ENCODE results near the gene SDK1. TPM values are rescaled to one million over a fixed set of nuclear protein-coding genes. Genes with fewer than 3 reads are reported as not detected.

The SDK1 gene
- total and polyA plus RNA-seq, 2 experiments from 2014 or later: 2.1 to 10.0 TPM

DNA sequence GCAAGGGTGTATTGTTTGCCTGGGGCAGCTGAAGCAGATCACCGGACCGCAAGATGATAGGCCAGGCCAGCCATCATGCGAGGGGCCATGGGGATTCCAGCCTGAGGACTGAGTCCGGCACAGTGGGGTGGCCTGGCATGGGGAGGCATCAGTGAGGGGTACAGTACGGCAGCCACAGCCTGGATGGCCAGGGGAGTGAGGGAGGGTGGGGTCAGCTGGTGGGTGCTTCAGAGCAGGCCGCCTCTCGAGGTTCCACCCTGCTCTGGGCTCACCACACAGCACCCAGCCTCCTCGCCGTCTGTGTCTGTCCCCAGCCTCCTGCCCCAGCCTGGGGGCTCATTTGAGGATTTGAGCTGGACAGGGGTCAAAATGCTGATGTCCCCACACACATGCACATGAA, 872.6 kb downstream of the SDK1 start (continued):
- TF ChIP-seq, protein P1, sequence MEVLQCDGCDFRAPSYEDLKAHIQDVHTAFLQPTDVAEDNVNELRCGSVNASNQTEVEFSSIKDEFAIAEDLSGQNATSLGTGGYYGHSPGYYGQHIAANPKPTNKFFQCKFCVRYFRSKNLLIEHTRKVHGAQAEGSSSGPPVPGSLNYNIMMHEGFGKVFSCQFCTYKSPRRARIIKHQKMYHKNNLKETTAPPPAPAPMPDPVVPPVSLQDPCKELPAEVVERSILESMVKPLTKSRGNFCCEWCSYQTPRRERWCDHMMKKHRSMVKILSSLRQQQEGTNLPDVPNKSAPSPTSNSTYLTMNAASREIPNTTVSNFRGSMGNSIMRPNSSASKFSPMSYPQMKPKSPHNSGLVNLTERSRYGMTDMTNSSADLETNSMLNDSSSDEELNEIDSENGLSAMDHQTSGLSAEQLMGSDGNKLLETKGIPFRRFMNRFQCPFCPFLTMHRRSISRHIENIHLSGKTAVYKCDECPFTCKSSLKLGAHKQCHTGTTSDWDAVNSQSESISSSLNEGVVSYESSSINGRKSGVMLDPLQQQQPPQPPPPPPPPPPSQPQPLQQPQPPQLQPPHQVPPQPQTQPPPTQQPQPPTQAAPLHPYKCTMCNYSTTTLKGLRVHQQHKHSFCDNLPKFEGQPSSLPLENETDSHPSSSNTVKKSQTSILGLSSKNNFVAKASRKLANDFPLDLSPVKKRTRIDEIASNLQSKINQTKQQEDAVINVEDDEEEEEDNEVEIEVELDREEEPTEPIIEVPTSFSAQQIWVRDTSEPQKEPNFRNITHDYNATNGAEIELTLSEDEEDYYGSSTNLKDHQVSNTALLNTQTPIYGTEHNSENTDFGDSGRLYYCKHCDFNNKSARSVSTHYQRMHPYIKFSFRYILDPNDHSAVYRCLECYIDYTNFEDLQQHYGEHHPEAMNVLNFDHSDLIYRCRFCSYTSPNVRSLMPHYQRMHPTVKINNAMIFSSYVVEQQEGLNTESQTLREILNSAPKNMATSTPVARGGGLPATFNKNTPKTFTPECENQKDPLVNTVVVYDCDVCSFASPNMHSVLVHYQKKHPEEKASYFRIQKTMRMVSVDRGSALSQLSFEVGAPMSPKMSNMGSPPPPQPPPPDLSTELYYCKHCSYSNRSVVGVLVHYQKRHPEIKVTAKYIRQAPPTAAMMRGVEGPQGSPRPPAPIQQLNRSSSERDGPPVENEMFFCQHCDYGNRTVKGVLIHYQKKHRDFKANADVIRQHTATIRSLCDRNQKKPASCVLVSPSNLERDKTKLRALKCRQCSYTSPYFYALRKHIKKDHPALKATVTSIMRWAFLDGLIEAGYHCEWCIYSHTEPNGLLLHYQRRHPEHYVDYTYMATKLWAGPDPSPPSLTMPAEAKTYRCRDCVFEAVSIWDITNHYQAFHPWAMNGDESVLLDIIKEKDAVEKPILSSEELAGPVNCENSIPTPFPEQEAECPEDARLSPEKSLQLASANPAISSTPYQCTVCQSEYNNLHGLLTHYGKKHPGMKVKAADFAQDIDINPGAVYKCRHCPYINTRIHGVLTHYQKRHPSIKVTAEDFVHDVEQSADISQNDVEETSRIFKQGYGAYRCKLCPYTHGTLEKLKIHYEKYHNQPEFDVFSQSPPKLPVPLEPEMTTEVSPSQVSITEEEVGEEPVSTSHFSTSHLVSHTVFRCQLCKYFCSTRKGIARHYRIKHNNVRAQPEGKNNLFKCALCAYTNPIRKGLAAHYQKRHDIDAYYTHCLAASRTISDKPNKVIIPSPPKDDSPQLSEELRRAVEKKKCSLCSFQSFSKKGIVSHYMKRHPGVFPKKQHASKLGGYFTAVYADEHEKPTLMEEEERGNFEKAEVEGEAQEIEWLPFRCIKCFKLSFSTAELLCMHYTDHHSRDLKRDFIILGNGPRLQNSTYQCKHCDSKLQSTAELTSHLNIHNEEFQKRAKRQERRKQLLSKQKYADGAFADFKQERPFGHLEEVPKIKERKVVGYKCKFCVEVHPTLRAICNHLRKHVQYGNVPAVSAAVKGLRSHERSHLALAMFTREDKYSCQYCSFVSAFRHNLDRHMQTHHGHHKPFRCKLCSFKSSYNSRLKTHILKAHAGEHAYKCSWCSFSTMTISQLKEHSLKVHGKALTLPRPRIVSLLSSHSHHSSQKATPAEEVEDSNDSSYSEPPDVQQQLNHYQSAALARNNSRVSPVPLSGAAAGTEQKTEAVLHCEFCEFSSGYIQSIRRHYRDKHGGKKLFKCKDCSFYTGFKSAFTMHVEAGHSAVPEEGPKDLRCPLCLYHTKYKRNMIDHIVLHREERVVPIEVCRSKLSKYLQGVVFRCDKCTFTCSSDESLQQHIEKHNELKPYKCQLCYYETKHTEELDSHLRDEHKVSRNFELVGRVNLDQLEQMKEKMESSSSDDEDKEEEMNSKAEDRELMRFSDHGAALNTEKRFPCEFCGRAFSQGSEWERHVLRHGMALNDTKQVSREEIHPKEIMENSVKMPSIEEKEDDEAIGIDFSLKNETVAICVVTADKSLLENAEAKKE (CRISPR knock-in tag; IDR thresholded peaks at IDR 0.05): no peak
- no peak for TF ChIP-seq EZH2 (IDR thresholded peaks at IDR 0.05; ENCODE audit: low read depth, unreplicated experiment)

DNA sequence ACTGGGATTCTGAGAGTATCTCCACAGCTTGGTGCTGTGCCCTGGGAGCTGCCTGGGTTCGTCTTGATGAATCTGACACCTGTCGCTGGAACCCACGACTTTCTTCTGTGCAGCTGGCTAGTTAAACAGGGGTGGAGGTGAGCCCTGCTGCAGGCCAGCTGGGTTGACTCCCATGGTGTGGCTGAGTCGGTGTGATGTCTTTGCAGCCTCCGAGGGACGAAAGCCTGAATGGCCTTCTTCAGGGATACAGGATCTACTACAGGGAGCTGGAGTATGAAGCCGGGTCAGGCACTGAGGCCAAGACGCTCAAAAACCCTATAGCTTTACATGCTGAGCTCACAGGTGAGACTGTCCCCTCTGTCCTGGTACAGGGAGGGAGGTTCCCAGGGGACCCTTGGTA, 873.0 kb downstream of the SDK1 start:
- Histone ChIP-seq H3K4me3 (no peak overlapping the region), H3K4me2 (no peak overlapping the region), H3F3A (replicated peaks; ENCODE audit: low read depth) (no peaks in the 10 kb centered on the region), H3K27ac (ENCODE audit: low read depth) (no peak overlapping the region), H4K20me1 (replicated peaks; ENCODE audit: insufficient read depth) (no peaks in the 10 kb centered on the region), H2AFZ (no peak overlapping the region), H3K36me3 (ENCODE audit: insufficient read depth) (no peaks in the 10 kb centered on the region), H3K27me3 (ENCODE audit: insufficient read depth) (no peaks in the 10 kb centered on the region), H3K4me1 (ENCODE audit: insufficient read depth) (no peaks in the 10 kb centered on the region), H3K79me2 (replicated peaks; ENCODE audit: insufficient read depth) (no peaks in the 10 kb centered on the region), H3K9me2 (ENCODE audit: insufficient read depth) (no peaks in the 10 kb centered on the region)
- peaks cover under 1% of the 10 kb centered on the region; the same call in 1 of the 3 replicates for H3K4me1 Mint-ChIP-seq
- peaks cover 6% of the 10 kb centered on the region for H3K27me3 Mint-ChIP-seq (ENCODE audit: insufficient read depth, low read depth, poor library complexity)
- no peak overlapping the region for H3K27ac Mint-ChIP-seq
- peaks cover 21% of the 10 kb centered on the region for H3K36me3 Mint-ChIP-seq (ENCODE audit: low read depth)
- H3K4me3 Mint-ChIP-seq: no peak overlapping the region
- peaks cover 15% of the 10 kb centered on the region for H3K9me3 Mint-ChIP-seq
- no peak for ATAC-seq
- DNase-seq (ENCODE audit: low spot score): no peak
- TF ChIP-seq POLR2AphosphoS5 (IDR thresholded peaks at IDR 0.05; ENCODE audit: low read depth): no peak
- TF ChIP-seq JUNB (IDR thresholded peaks at IDR 0.05; ENCODE audit: unreplicated experiment): no peak
- TF ChIP-seq, protein P2, sequence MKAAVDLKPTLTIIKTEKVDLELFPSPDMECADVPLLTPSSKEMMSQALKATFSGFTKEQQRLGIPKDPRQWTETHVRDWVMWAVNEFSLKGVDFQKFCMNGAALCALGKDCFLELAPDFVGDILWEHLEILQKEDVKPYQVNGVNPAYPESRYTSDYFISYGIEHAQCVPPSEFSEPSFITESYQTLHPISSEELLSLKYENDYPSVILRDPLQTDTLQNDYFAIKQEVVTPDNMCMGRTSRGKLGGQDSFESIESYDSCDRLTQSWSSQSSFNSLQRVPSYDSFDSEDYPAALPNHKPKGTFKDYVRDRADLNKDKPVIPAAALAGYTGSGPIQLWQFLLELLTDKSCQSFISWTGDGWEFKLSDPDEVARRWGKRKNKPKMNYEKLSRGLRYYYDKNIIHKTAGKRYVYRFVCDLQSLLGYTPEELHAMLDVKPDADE (IDR thresholded peaks at IDR 0.05): no peak
- TF ChIP-seq, protein P3, sequence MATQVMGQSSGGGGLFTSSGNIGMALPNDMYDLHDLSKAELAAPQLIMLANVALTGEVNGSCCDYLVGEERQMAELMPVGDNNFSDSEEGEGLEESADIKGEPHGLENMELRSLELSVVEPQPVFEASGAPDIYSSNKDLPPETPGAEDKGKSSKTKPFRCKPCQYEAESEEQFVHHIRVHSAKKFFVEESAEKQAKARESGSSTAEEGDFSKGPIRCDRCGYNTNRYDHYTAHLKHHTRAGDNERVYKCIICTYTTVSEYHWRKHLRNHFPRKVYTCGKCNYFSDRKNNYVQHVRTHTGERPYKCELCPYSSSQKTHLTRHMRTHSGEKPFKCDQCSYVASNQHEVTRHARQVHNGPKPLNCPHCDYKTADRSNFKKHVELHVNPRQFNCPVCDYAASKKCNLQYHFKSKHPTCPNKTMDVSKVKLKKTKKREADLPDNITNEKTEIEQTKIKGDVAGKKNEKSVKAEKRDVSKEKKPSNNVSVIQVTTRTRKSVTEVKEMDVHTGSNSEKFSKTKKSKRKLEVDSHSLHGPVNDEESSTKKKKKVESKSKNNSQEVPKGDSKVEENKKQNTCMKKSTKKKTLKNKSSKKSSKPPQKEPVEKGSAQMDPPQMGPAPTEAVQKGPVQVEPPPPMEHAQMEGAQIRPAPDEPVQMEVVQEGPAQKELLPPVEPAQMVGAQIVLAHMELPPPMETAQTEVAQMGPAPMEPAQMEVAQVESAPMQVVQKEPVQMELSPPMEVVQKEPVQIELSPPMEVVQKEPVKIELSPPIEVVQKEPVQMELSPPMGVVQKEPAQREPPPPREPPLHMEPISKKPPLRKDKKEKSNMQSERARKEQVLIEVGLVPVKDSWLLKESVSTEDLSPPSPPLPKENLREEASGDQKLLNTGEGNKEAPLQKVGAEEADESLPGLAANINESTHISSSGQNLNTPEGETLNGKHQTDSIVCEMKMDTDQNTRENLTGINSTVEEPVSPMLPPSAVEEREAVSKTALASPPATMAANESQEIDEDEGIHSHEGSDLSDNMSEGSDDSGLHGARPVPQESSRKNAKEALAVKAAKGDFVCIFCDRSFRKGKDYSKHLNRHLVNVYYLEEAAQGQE (IDR thresholded peaks at IDR 0.05; ENCODE audit: unreplicated experiment): no peak
- no peak for TF ChIP-seq NANOG (IDR thresholded peaks at IDR 0.05; ENCODE audit: borderline replicate concordance)
- no peak for TF ChIP-seq ZNF114 (CRISPR knock-in tag; IDR thresholded peaks at IDR 0.05)
- no peak for TF ChIP-seq STAT1 (IDR thresholded peaks at IDR 0.05; ENCODE audit: unreplicated experiment)
- TF ChIP-seq, protein P4, sequence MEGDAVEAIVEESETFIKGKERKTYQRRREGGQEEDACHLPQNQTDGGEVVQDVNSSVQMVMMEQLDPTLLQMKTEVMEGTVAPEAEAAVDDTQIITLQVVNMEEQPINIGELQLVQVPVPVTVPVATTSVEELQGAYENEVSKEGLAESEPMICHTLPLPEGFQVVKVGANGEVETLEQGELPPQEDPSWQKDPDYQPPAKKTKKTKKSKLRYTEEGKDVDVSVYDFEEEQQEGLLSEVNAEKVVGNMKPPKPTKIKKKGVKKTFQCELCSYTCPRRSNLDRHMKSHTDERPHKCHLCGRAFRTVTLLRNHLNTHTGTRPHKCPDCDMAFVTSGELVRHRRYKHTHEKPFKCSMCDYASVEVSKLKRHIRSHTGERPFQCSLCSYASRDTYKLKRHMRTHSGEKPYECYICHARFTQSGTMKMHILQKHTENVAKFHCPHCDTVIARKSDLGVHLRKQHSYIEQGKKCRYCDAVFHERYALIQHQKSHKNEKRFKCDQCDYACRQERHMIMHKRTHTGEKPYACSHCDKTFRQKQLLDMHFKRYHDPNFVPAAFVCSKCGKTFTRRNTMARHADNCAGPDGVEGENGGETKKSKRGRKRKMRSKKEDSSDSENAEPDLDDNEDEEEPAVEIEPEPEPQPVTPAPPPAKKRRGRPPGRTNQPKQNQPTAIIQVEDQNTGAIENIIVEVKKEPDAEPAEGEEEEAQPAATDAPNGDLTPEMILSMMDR (conservative IDR thresholded peaks at IDR 0.05; ENCODE audit: low read depth in 2 of 2): no peak
- no peak for TF ChIP-seq CREB1 (CRISPR knock-in tag; IDR thresholded peaks at IDR 0.05; ENCODE audit: low read depth)
- TF ChIP-seq EZH2 (IDR thresholded peaks at IDR 0.05; ENCODE audit: low read depth, unreplicated experiment): no peak

Data from GM23338 (cell line).